Epithelial cell of prostate (primary cell): ENCODE measurements around the gene KIFAP3.
"Not testable (repeated sequence)": the region's sequence is repeated elsewhere in the genome, so short reads cannot be mapped to it uniquely, and the experiment has no call there.

Experiments
- DNase-seq: peaks from one replicate; pipeline ENCODE4 v3.0.0-alpha.2; 2011; ENCODE audit warnings: low read depth, low spot score
- H3K27ac ChIP-seq: fragments of 450-650 bp; 2 replicates; pipeline ENCODE4 v1.5.1; 2017; ENCODE audit warnings: mild to moderate bottlenecking

Gene KIFAP3

GRCh38 chr1:169892927-169893644, 181.4 kb downstream of the KIFAP3 start:
- peak overlapping the region; percentile 84 for H3K27ac ChIP-seq
- DNase-seq, result no peak

GRCh38 chr1:169892176-169892926, 182.1 kb downstream of the KIFAP3 start:
- peak overlapping the region; percentile 84 for H3K27ac ChIP-seq
- DNase-seq, result no peak

- no peak for DNase-seq
- H3K27ac ChIP-seq, result peak overlapping the region; percentile 84
Measured at GRCh38 chr1:169891539-169891885, 183.0 kb downstream of the KIFAP3 start.

GRCh38 chr1:169890761-169891538, 183.5 kb downstream of the KIFAP3 start:
- H3K27ac ChIP-seq, result peak overlapping the region; percentile 84
- no peak for DNase-seq

- H3K27ac ChIP-seq, result no peak overlapping the region
- no peak for DNase-seq
Measured at GRCh38 chr1:169889871-169890270, 184.6 kb downstream of the KIFAP3 start.

GRCh38 chr1:169886931-169887330, 187.6 kb downstream of the KIFAP3 start:
- H3K27ac ChIP-seq, result no peak overlapping the region
- no peak for DNase-seq

- H3K27ac ChIP-seq, result no peak overlapping the region
- DNase-seq, result no peak
Measured at GRCh38 chr1:169886422-169886821, 188.1 kb downstream of the KIFAP3 start.

GRCh38 chr1:169885207-169885606, 189.3 kb downstream of the KIFAP3 start:
- H3K27ac ChIP-seq, result no peak overlapping the region
- DNase-seq, result no peak

GRCh38 chr1:169884634-169885033, 189.9 kb downstream of the KIFAP3 start:
- no peak overlapping the region for H3K27ac ChIP-seq
- DNase-seq, result no peak

GRCh38 chr1:169882039-169882511, 192.4 kb downstream of the KIFAP3 start:
- DNase-seq, result no peak
- H3K27ac ChIP-seq, result no peak overlapping the region

GRCh38 chr1:169879034-169879840, 195.3 kb downstream of the KIFAP3 start:
- no peak for DNase-seq
- no peak overlapping the region for H3K27ac ChIP-seq

- H3K27ac ChIP-seq, result no peak overlapping the region
- DNase-seq, result no peak
Measured at GRCh38 chr1:169878498-169878897, 196.0 kb downstream of the KIFAP3 start.

GRCh38 chr1:169877800-169878491, 196.5 kb downstream of the KIFAP3 start:
- no peak overlapping the region for H3K27ac ChIP-seq
- no peak for DNase-seq

GRCh38 chr1:169874229-169874628, 200.3 kb downstream of the KIFAP3 start:
- peak overlapping the region; percentile 57 for H3K27ac ChIP-seq
- DNase-seq, result no peak

GRCh38 chr1:169873582-169874199, 200.8 kb downstream of the KIFAP3 start:
- no peak for DNase-seq

GRCh38 chr1:169872906-169873305, 201.6 kb downstream of the KIFAP3 start:
- DNase-seq, result no peak
- H3K27ac ChIP-seq, result peak overlapping the region; percentile 57

More at GRCh38 chr1:169873582-169874199, 200.8 kb downstream of the KIFAP3 start:
- H3K27ac ChIP-seq, result peak overlapping the region; percentile 57

GRCh38 chr1:169871988-169872387, 202.5 kb downstream of the KIFAP3 start:
- H3K27ac ChIP-seq, DNase-seq: not testable (repeated sequence)
